ENCODE results near the gene ZNF804B.

ZNF804B gene

GRCh38 chr7:89064831-89065230, 305.3 kb downstream of the ZNF804B start:
- in situ Hi-C loops (cut with MboI; ENCODE audit: low pct_unique_long_range_greater_than_20kb, low sequenced_read_pairs, unreplicated experiment): no loop called here
- no peak for TF ChIP-seq CTCF (IDR thresholded peaks at IDR 0.05; ENCODE audit: extremely low read depth, insufficient read depth, missing control alignments)
- DNase-seq (ENCODE audit: low spot score): no peak

- in situ Hi-C loops (cut with MboI; ENCODE audit: low pct_unique_long_range_greater_than_20kb, low sequenced_read_pairs, unreplicated experiment): no loop called here
- DNase-seq (ENCODE audit: low spot score): no peak
- no peak for TF ChIP-seq CTCF (IDR thresholded peaks at IDR 0.05; ENCODE audit: extremely low read depth, insufficient read depth, missing control alignments)
Measured at GRCh38 chr7:89067048-89067447, 307.5 kb downstream of the ZNF804B start.

- in situ Hi-C loops (cut with MboI; ENCODE audit: low pct_unique_long_range_greater_than_20kb, low sequenced_read_pairs, unreplicated experiment): no loop called here
- DNase-seq (ENCODE audit: low spot score): no peak
- no peak for TF ChIP-seq CTCF (IDR thresholded peaks at IDR 0.05; ENCODE audit: extremely low read depth, insufficient read depth, missing control alignments)
Measured at GRCh38 chr7:89072081-89072480, 312.6 kb downstream of the ZNF804B start.

GRCh38 chr7:89073776-89074175, 314.3 kb downstream of the ZNF804B start:
- no peak for DNase-seq (ENCODE audit: low spot score)
- TF ChIP-seq CTCF (IDR thresholded peaks at IDR 0.05; ENCODE audit: extremely low read depth, insufficient read depth, missing control alignments): no peak
- in situ Hi-C loops (cut with MboI; ENCODE audit: low pct_unique_long_range_greater_than_20kb, low sequenced_read_pairs, unreplicated experiment): no loop called here

- no peak for TF ChIP-seq CTCF (IDR thresholded peaks at IDR 0.05; ENCODE audit: extremely low read depth, insufficient read depth, missing control alignments)
- in situ Hi-C loops (cut with MboI; ENCODE audit: low pct_unique_long_range_greater_than_20kb, low sequenced_read_pairs, unreplicated experiment): no loop called here
- DNase-seq (ENCODE audit: low spot score): no peak
Measured at GRCh38 chr7:89077992-89078391, 318.5 kb downstream of the ZNF804B start.

GRCh38 chr7:89085580-89085979, 326.1 kb downstream of the ZNF804B start:
- in situ Hi-C loops (cut with MboI; ENCODE audit: low pct_unique_long_range_greater_than_20kb, low sequenced_read_pairs, unreplicated experiment): no loop called here
- TF ChIP-seq CTCF (IDR thresholded peaks at IDR 0.05; ENCODE audit: extremely low read depth, insufficient read depth, missing control alignments): no peak
- DNase-seq (ENCODE audit: low spot score): no peak

- TF ChIP-seq CTCF (IDR thresholded peaks at IDR 0.05; ENCODE audit: extremely low read depth, insufficient read depth, missing control alignments): no peak
- in situ Hi-C loops (cut with MboI; ENCODE audit: low pct_unique_long_range_greater_than_20kb, low sequenced_read_pairs, unreplicated experiment): no loop called here
- DNase-seq (ENCODE audit: low spot score): no peak
Measured at GRCh38 chr7:89091550-89091949, 332.1 kb downstream of the ZNF804B start.

Measured in GM13977 (cell line).